GM23338 (cell line): ENCODE data around the gene SHB. TPM values are rescaled to one million over a fixed set of nuclear protein-coding genes. Genes with fewer than 3 reads are reported as not detected.

Source experiments
- ATAC-seq: fragments of 200-7000 bp; cut with Tn5 transposase; 3 replicates; pipeline ENCODE4 v1.9.1; 2020
- DNase-seq: peaks from one replicate; pipeline ENCODE4 v3.0.0-alpha.2; 2015; ENCODE audit warnings: low spot score
- H2AFZ ChIP-seq: fragments of 200-600 bp; sonication (generic); 2 replicates; pipeline ENCODE4 v1.8.0; 2016; ENCODE audit warnings: antibody characterized with exemption, mild to moderate bottlenecking, moderate library complexity
- H3F3A ChIP-seq: fragments of 200-600 bp; sonication (generic); replicated peaks from 2 replicates; pipeline ENCODE4 v1.8.0; 2017; ENCODE audit warnings: antibody characterized with exemption, mixed run types, low read depth
- H3K27ac ChIP-seq: fragments of 200-600 bp; sonication (generic); 2 replicates; pipeline ENCODE4 v1.6.1; 2016; ENCODE audit warnings: low read depth
- H3K27me3 ChIP-seq: fragments of 200-600 bp; sonication (generic); 2 replicates; pipeline ENCODE4 v1.8.0; 2016; ENCODE audit warnings: mild to moderate bottlenecking, mixed run types, moderate library complexity; ENCODE audit not compliant: insufficient read depth
- H3K36me3 ChIP-seq: fragments of 200-600 bp; sonication (generic); 2 replicates; pipeline ENCODE4 v1.8.0; 2016; ENCODE audit warnings: mild to moderate bottlenecking; ENCODE audit not compliant: insufficient read depth
- H3K4me1 ChIP-seq: fragments of 200-600 bp; sonication (generic); 2 replicates; pipeline ENCODE4 v1.8.0; 2016; ENCODE audit warnings: mild to moderate bottlenecking, moderate library complexity; ENCODE audit not compliant: insufficient read depth
- H3K4me2 ChIP-seq: fragments of 200-600 bp; sonication (generic); 2 replicates; pipeline ENCODE4 v1.7.1; 2017; ENCODE audit warnings: mixed run types
- H3K4me3 ChIP-seq: fragments of 200-600 bp; sonication (generic); 2 replicates; pipeline ENCODE4 v1.6.1; 2016; ENCODE audit warnings: mixed run types
- H3K79me2 ChIP-seq: fragments of 200-600 bp; sonication (generic); replicated peaks from 2 replicates; pipeline ENCODE4 v1.8.0; 2017; ENCODE audit warnings: mild to moderate bottlenecking; ENCODE audit not compliant: insufficient read depth
- H3K9me2 ChIP-seq: fragments of 200-600 bp; sonication (generic); 2 replicates; pipeline ENCODE4 v1.8.0; 2017; ENCODE audit not compliant: insufficient read depth
- H4K20me1 ChIP-seq: fragments of 200-600 bp; sonication (generic); replicated peaks from 2 replicates; pipeline ENCODE4 v1.8.0; 2017; ENCODE audit warnings: mild to moderate bottlenecking; ENCODE audit not compliant: insufficient read depth
- H3K27ac Mint-ChIP-seq: 2 replicates; pipeline ENCODE4 v1.8.0; 2020; ENCODE audit warnings: inconsistent platforms, mild to moderate bottlenecking, moderate library complexity, mixed read lengths
- H3K27me3 Mint-ChIP-seq: 3 replicates; pipeline ENCODE4 v1.8.0; 2022; ENCODE audit warnings: low read depth, mild to moderate bottlenecking, moderate library complexity, mixed read lengths, inconsistent platforms; ENCODE audit not compliant: insufficient read depth, poor library complexity
- H3K36me3 Mint-ChIP-seq: 3 replicates; pipeline ENCODE4 v1.8.0; 2021; ENCODE audit warnings: low read depth, mild to moderate bottlenecking, inconsistent platforms, moderate library complexity, mixed read lengths
- H3K4me1 Mint-ChIP-seq: 3 replicates; pipeline ENCODE4 v1.8.0; 2020; ENCODE audit warnings: mild to moderate bottlenecking, inconsistent platforms, mixed read lengths
- H3K4me3 Mint-ChIP-seq: 3 replicates; pipeline ENCODE4 v1.8.0; 2021; ENCODE audit warnings: moderate library complexity, mild to moderate bottlenecking, inconsistent platforms, mixed read lengths
- H3K9me3 Mint-ChIP-seq: 3 replicates; pipeline ENCODE4 v1.8.0; 2020; ENCODE audit warnings: moderate library complexity, mild to moderate bottlenecking, inconsistent platforms, mixed read lengths
- CREB1 ChIP-seq: fragments of 250-450 bp; sonication (Bioruptor Pico); IDR thresholded peaks from 2 replicates; pipeline ENCODE4 v1.5.0; 2020; ENCODE audit warnings: low read depth, mild to moderate bottlenecking, moderate library complexity
- CTCF ChIP-seq, 2 experiments: fragments of 200-600 bp in 1 of 2; sonication (generic) in 1 of 2; conservative IDR thresholded peaks; 2 replicates each; pipeline versions ENCODE4 v1.5.1 to v1.6.1; 2016 to 2017; ENCODE audit warnings: antibody characterized with exemption in 2 of 2, low read depth in 2 of 2, mild to moderate bottlenecking in 2 of 2, moderate library complexity in 1 of 2
- EZH2 ChIP-seq: fragments of 200-600 bp; sonication (generic); IDR thresholded peaks from one replicate; pipeline ENCODE4 v1.8.0; 2017; ENCODE audit warnings: antibody characterized with exemption, mild to moderate bottlenecking, low read depth; ENCODE audit not compliant: unreplicated experiment
- EZH2phosphoT487 ChIP-seq: fragments of 200-600 bp; sonication (generic); IDR thresholded peaks from one replicate; pipeline ENCODE4 v1.8.1; 2018; ENCODE audit warnings: antibody characterized with exemption; ENCODE audit not compliant: unreplicated experiment
- NANOG ChIP-seq: IDR thresholded peaks from 2 replicates; pipeline ENCODE4 v1.6.1; 2016; ENCODE audit warnings: antibody characterized with exemption, borderline replicate concordance
- POLR2AphosphoS5 ChIP-seq: IDR thresholded peaks from 2 replicates; pipeline ENCODE4 v1.6.1; 2016; ENCODE audit warnings: antibody characterized with exemption, low read depth
- REST ChIP-seq: IDR thresholded peaks from one replicate; pipeline ENCODE4 v1.6.1; 2018; ENCODE audit warnings: antibody characterized with exemption; ENCODE audit not compliant: unreplicated experiment
- STAT1 ChIP-seq: IDR thresholded peaks from one replicate; pipeline ENCODE4 v1.6.1; 2016; ENCODE audit warnings: antibody characterized with exemption; ENCODE audit not compliant: unreplicated experiment
- ZNF114 ChIP-seq: fragments of 250-450 bp; sonication (Bioruptor Pico); IDR thresholded peaks from 2 replicates; pipeline ENCODE4 v1.5.0; 2020; ENCODE audit warnings: mild to moderate bottlenecking, moderate library complexity
- ZNF331 ChIP-seq: fragments of 250-450 bp; sonication (Bioruptor Pico); IDR thresholded peaks from 2 replicates; pipeline ENCODE4 v1.5.0; 2020; ENCODE audit warnings: low read depth, mild to moderate bottlenecking, moderate library complexity
- polyA plus RNA-seq: library from polyadenylated mRNA; unstranded; fragments of >200 nt; fragmentation: Nextera tagmentation; extraction: Ambion mirVana; gene quantifications from 2 replicates; pipeline ENCODE4 v1.2.1, GENCODE V29; 2016
- total RNA-seq: library from RNA; depleted of rRNA; stranded (reverse); fragments of >200 nt; shearing (Covaris generic); gene quantifications from 2 replicates; pipeline ENCODE4 v1.2.3, GENCODE V29; 2014
- TF ChIP-seq, protein P1 (sequence below): IDR thresholded peaks from 2 replicates; pipeline ENCODE4 v1.6.1; 2016; ENCODE audit warnings: antibody characterized with exemption
- TF ChIP-seq, protein P2 (sequence below): fragments of 250-450 bp; sonication (Bioruptor Pico); IDR thresholded peaks from 2 replicates; pipeline ENCODE4 v1.5.0; 2020; ENCODE audit warnings: mild to moderate bottlenecking, moderate library complexity

Gene SHB
- total and polyA plus RNA-seq, 2 experiments from 2014 or later: 1.5 to 14.0 TPM

- TF ChIP-seq EZH2: no peak
- TF ChIP-seq STAT1: no peak
- TF ChIP-seq POLR2AphosphoS5: no peak
- TF ChIP-seq, protein P1, sequence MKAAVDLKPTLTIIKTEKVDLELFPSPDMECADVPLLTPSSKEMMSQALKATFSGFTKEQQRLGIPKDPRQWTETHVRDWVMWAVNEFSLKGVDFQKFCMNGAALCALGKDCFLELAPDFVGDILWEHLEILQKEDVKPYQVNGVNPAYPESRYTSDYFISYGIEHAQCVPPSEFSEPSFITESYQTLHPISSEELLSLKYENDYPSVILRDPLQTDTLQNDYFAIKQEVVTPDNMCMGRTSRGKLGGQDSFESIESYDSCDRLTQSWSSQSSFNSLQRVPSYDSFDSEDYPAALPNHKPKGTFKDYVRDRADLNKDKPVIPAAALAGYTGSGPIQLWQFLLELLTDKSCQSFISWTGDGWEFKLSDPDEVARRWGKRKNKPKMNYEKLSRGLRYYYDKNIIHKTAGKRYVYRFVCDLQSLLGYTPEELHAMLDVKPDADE: no peak
- no peak for TF ChIP-seq ZNF114
- no peak for TF ChIP-seq EZH2phosphoT487
- TF ChIP-seq NANOG: no peak
- TF ChIP-seq REST: no peak
Measured at GRCh38 chr9:38112456-38112855, 43.4 kb upstream of the SHB start (continued).

DNA sequence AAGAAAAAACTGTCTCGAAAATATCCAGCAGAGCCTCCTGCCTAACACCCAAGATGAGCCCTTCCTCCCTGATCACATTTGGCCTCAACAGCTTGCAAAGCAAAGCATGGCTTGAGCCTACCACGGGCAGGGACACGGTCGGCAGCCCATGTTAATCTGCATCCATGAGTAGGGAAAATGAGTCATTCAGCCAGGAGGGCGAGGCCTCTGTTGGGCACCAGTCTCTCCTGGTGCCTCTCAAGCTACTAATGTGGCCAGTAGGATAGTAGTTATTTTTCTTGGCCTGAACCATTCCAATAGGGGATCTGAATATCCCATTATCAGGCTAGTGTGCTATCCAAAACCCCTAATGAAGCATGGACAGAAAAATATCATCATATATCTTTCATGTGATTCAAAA is 43.0 kb upstream of the SHB start:
- DNase-seq: no peak
- no peak for ATAC-seq
- H3K4me1 Mint-ChIP-seq: no peaks in the 10 kb centered on the region
- TF ChIP-seq, protein P2, sequence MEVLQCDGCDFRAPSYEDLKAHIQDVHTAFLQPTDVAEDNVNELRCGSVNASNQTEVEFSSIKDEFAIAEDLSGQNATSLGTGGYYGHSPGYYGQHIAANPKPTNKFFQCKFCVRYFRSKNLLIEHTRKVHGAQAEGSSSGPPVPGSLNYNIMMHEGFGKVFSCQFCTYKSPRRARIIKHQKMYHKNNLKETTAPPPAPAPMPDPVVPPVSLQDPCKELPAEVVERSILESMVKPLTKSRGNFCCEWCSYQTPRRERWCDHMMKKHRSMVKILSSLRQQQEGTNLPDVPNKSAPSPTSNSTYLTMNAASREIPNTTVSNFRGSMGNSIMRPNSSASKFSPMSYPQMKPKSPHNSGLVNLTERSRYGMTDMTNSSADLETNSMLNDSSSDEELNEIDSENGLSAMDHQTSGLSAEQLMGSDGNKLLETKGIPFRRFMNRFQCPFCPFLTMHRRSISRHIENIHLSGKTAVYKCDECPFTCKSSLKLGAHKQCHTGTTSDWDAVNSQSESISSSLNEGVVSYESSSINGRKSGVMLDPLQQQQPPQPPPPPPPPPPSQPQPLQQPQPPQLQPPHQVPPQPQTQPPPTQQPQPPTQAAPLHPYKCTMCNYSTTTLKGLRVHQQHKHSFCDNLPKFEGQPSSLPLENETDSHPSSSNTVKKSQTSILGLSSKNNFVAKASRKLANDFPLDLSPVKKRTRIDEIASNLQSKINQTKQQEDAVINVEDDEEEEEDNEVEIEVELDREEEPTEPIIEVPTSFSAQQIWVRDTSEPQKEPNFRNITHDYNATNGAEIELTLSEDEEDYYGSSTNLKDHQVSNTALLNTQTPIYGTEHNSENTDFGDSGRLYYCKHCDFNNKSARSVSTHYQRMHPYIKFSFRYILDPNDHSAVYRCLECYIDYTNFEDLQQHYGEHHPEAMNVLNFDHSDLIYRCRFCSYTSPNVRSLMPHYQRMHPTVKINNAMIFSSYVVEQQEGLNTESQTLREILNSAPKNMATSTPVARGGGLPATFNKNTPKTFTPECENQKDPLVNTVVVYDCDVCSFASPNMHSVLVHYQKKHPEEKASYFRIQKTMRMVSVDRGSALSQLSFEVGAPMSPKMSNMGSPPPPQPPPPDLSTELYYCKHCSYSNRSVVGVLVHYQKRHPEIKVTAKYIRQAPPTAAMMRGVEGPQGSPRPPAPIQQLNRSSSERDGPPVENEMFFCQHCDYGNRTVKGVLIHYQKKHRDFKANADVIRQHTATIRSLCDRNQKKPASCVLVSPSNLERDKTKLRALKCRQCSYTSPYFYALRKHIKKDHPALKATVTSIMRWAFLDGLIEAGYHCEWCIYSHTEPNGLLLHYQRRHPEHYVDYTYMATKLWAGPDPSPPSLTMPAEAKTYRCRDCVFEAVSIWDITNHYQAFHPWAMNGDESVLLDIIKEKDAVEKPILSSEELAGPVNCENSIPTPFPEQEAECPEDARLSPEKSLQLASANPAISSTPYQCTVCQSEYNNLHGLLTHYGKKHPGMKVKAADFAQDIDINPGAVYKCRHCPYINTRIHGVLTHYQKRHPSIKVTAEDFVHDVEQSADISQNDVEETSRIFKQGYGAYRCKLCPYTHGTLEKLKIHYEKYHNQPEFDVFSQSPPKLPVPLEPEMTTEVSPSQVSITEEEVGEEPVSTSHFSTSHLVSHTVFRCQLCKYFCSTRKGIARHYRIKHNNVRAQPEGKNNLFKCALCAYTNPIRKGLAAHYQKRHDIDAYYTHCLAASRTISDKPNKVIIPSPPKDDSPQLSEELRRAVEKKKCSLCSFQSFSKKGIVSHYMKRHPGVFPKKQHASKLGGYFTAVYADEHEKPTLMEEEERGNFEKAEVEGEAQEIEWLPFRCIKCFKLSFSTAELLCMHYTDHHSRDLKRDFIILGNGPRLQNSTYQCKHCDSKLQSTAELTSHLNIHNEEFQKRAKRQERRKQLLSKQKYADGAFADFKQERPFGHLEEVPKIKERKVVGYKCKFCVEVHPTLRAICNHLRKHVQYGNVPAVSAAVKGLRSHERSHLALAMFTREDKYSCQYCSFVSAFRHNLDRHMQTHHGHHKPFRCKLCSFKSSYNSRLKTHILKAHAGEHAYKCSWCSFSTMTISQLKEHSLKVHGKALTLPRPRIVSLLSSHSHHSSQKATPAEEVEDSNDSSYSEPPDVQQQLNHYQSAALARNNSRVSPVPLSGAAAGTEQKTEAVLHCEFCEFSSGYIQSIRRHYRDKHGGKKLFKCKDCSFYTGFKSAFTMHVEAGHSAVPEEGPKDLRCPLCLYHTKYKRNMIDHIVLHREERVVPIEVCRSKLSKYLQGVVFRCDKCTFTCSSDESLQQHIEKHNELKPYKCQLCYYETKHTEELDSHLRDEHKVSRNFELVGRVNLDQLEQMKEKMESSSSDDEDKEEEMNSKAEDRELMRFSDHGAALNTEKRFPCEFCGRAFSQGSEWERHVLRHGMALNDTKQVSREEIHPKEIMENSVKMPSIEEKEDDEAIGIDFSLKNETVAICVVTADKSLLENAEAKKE (CRISPR knock-in tag): no peak
- TF ChIP-seq ZNF331 (CRISPR knock-in tag): no peak
- TF ChIP-seq CREB1 (CRISPR knock-in tag): no peak
- no peak for TF ChIP-seq STAT1
- TF ChIP-seq EZH2: no peak
- no peak for TF ChIP-seq CTCF (conservative IDR thresholded peaks at IDR 0.05; ENCODE audit: low read depth in 2 of 2)
- Histone ChIP-seq H4K20me1 (no peaks in the 10 kb centered on the region), H3K27ac (no peak overlapping the region), H3K4me3 (no peak overlapping the region), H2AFZ (no peak overlapping the region), H3K36me3 (no peaks in the 10 kb centered on the region), H3F3A (no peaks in the 10 kb centered on the region), H3K9me2 (no peaks in the 10 kb centered on the region), H3K4me2 (no peak overlapping the region), H3K79me2 (no peaks in the 10 kb centered on the region), H3K4me1 (no peaks in the 10 kb centered on the region), H3K27me3 (no peaks in the 10 kb centered on the region)
- no peak overlapping the region for H3K27ac Mint-ChIP-seq
- no peak overlapping the region for H3K4me3 Mint-ChIP-seq
- H3K27me3 Mint-ChIP-seq: peaks cover 8% of the 10 kb centered on the region
- H3K36me3 Mint-ChIP-seq: no peaks in the 10 kb centered on the region
- no peaks in the 10 kb centered on the region for H3K9me3 Mint-ChIP-seq
